ENCODE measurements around the gene PRR35.

- TF ChIP-seq CTCF (conservative IDR thresholded peaks at IDR 0.05; ENCODE audit: low read depth, low read length) (no peak), CEBPB (IDR thresholded peaks at IDR 0.05; ENCODE audit: low read depth, low read length) (no peak), FOS (IDR thresholded peaks at IDR 0.05; ENCODE audit: low read depth, low read length) (no peak), POLR2A (IDR thresholded peaks at IDR 0.05; ENCODE audit: low read depth, low read length) (no peak), RAD21 (IDR thresholded peaks at IDR 0.05; ENCODE audit: low read length) (no peak), RCOR1 (IDR thresholded peaks at IDR 0.05; ENCODE audit: insufficient replicate concordance, low read length) (no peak), MAZ (IDR thresholded peaks at IDR 0.05; ENCODE audit: borderline replicate concordance, low read depth, low read length) (no peak), BHLHE40 (IDR thresholded peaks at IDR 0.05; ENCODE audit: low read depth, low read length) (no peak), SMC3 (IDR thresholded peaks at IDR 0.05; ENCODE audit: low read depth, low read length) (no peak)
- TF ChIP-seq, protein P1, sequence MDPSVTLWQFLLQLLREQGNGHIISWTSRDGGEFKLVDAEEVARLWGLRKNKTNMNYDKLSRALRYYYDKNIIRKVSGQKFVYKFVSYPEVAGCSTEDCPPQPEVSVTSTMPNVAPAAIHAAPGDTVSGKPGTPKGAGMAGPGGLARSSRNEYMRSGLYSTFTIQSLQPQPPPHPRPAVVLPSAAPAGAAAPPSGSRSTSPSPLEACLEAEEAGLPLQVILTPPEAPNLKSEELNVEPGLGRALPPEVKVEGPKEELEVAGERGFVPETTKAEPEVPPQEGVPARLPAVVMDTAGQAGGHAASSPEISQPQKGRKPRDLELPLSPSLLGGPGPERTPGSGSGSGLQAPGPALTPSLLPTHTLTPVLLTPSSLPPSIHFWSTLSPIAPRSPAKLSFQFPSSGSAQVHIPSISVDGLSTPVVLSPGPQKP (IDR thresholded peaks at IDR 0.05; ENCODE audit: borderline replicate concordance, low read depth, low read length), result no peak
- TF ChIP-seq, protein P2, sequence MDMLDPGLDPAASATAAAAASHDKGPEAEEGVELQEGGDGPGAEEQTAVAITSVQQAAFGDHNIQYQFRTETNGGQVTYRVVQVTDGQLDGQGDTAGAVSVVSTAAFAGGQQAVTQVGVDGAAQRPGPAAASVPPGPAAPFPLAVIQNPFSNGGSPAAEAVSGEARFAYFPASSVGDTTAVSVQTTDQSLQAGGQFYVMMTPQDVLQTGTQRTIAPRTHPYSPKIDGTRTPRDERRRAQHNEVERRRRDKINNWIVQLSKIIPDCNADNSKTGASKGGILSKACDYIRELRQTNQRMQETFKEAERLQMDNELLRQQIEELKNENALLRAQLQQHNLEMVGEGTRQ (IDR thresholded peaks at IDR 0.05; ENCODE audit: low read depth, low read length), result no peak
Measured at GRCh38 chr16:583815-584591, 23.8 kb downstream of the PRR35 start.
